ENCODE results near the gene TNIK.

TNIK gene

GRCh38 chr3:171200750-171201088 lies 259.5 kb downstream of the TNIK start:
- Histone ChIP-seq H3K4me3 (ENCODE audit: low read depth, low read length) (no peak overlapping the region), H3K4me1 (peaks cover 6% of the 10 kb centered on the region; the same call in 1 of the 2 replicates), H3K9me3 (no peaks in the 10 kb centered on the region), H3K27me3 (no peaks in the 10 kb centered on the region), H3K36me3 (no peaks in the 10 kb centered on the region)
- TF ChIP-seq CTCF (IDR thresholded peaks at IDR 0.05; ENCODE audit: low read depth, low read length) = no peak
- DNase-seq = no peak

GRCh38 chr3:171200052-171200749 lies 260.0 kb downstream of the TNIK start:
- no peaks in the 10 kb centered on the region for H3K27me3 ChIP-seq
- peaks cover 6% of the 10 kb centered on the region; the same call in 1 of the 2 replicates for H3K4me1 ChIP-seq
- no peak for TF ChIP-seq CTCF (IDR thresholded peaks at IDR 0.05; ENCODE audit: low read depth, low read length)
- H3K36me3 ChIP-seq = no peaks in the 10 kb centered on the region
- no peak overlapping the region for H3K4me3 ChIP-seq (ENCODE audit: low read depth, low read length)
- no peaks in the 10 kb centered on the region for H3K9me3 ChIP-seq
- DNase-seq = no peak

GRCh38 chr3:171199473-171199829 lies 260.8 kb downstream of the TNIK start:
- no peaks in the 10 kb centered on the region for H3K9me3 ChIP-seq
- peaks cover 9% of the 10 kb centered on the region for H3K4me1 ChIP-seq
- H3K27me3 ChIP-seq = no peaks in the 10 kb centered on the region
- H3K4me3 ChIP-seq (ENCODE audit: low read depth, low read length) = no peak overlapping the region
- no peak for TF ChIP-seq CTCF (IDR thresholded peaks at IDR 0.05; ENCODE audit: low read depth, low read length)
- no peaks in the 10 kb centered on the region for H3K36me3 ChIP-seq
- DNase-seq = no peak

GRCh38 chr3:171198781-171199472 lies 261.3 kb downstream of the TNIK start:
- no peak for TF ChIP-seq CTCF (IDR thresholded peaks at IDR 0.05; ENCODE audit: low read depth, low read length)
- no peaks in the 10 kb centered on the region for H3K36me3 ChIP-seq
- DNase-seq = no peak
- no peak overlapping the region for H3K4me3 ChIP-seq (ENCODE audit: low read depth, low read length)
- H3K27me3 ChIP-seq = no peaks in the 10 kb centered on the region
- H3K4me1 ChIP-seq = peaks cover 7% of the 10 kb centered on the region
- no peaks in the 10 kb centered on the region for H3K9me3 ChIP-seq

GRCh38 chr3:171195686-171196085 lies 264.5 kb downstream of the TNIK start:
- Histone ChIP-seq H3K36me3 (no peaks in the 10 kb centered on the region), H3K4me3 (ENCODE audit: low read depth, low read length) (no peak overlapping the region), H3K4me1 (peaks cover 24% of the 10 kb centered on the region), H3K27me3 (no peaks in the 10 kb centered on the region), H3K9me3 (no peaks in the 10 kb centered on the region)
- peak; percentile 15; the same call in 1 of the 2 replicates for TF ChIP-seq CTCF (IDR thresholded peaks at IDR 0.05; ENCODE audit: low read depth, low read length)
- DNase-seq = no peak

GRCh38 chr3:171194965-171195364 lies 265.2 kb downstream of the TNIK start:
- Histone ChIP-seq H3K36me3 (no peaks in the 10 kb centered on the region), H3K9me3 (no peaks in the 10 kb centered on the region), H3K27me3 (no peaks in the 10 kb centered on the region), H3K4me1 (peaks cover 24% of the 10 kb centered on the region), H3K4me3 (ENCODE audit: low read depth, low read length) (no peak overlapping the region)
- no peak for TF ChIP-seq CTCF (IDR thresholded peaks at IDR 0.05; ENCODE audit: low read depth, low read length)
- DNase-seq = no peak
